HL-60 (cell line): ENCODE results near the gene SH3BP2.

Experiments
- POLR2AphosphoS5 ChIP-seq: IDR thresholded peaks from 2 replicates; pipeline ENCODE4 v1.6.1; 2012; ENCODE audit warnings: low read depth
- TF ChIP-seq, protein P1 (sequence below): IDR thresholded peaks from one replicate; pipeline ENCODE4 v1.5.1; 2011; ENCODE audit warnings: low read length, control low read depth, inconsistent platforms; ENCODE audit not compliant: insufficient read depth
- TF ChIP-seq, protein P2 (sequence below): IDR thresholded peaks from 2 replicates; pipeline ENCODE4 v1.6.1; 2012; ENCODE audit warnings: low read depth; ENCODE audit not compliant: insufficient replicate concordance

DNA sequence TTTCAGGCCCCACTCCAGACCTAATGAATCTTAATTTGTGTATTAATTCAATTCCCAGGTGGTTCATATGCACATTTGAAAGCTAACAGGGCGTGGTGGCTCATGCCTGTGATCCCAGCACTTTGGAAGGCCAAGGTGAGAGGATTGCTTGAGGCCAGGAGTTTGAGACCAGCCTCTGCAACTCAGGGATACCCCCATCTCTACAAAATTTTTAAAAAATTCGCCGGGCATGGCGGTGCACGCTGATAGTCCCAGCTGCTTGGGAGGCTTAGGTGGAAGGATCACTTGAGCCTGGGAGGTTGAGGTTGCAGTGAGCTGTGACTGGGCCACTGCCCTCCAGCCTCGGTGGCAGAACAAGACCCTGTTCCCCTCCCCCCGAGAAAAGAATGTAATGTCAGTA is 82.0 kb downstream of the SH3BP2 start:
- TF ChIP-seq, protein P1, sequence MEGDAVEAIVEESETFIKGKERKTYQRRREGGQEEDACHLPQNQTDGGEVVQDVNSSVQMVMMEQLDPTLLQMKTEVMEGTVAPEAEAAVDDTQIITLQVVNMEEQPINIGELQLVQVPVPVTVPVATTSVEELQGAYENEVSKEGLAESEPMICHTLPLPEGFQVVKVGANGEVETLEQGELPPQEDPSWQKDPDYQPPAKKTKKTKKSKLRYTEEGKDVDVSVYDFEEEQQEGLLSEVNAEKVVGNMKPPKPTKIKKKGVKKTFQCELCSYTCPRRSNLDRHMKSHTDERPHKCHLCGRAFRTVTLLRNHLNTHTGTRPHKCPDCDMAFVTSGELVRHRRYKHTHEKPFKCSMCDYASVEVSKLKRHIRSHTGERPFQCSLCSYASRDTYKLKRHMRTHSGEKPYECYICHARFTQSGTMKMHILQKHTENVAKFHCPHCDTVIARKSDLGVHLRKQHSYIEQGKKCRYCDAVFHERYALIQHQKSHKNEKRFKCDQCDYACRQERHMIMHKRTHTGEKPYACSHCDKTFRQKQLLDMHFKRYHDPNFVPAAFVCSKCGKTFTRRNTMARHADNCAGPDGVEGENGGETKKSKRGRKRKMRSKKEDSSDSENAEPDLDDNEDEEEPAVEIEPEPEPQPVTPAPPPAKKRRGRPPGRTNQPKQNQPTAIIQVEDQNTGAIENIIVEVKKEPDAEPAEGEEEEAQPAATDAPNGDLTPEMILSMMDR, result no peak
- TF ChIP-seq POLR2AphosphoS5, result no peak
- TF ChIP-seq, protein P2, sequence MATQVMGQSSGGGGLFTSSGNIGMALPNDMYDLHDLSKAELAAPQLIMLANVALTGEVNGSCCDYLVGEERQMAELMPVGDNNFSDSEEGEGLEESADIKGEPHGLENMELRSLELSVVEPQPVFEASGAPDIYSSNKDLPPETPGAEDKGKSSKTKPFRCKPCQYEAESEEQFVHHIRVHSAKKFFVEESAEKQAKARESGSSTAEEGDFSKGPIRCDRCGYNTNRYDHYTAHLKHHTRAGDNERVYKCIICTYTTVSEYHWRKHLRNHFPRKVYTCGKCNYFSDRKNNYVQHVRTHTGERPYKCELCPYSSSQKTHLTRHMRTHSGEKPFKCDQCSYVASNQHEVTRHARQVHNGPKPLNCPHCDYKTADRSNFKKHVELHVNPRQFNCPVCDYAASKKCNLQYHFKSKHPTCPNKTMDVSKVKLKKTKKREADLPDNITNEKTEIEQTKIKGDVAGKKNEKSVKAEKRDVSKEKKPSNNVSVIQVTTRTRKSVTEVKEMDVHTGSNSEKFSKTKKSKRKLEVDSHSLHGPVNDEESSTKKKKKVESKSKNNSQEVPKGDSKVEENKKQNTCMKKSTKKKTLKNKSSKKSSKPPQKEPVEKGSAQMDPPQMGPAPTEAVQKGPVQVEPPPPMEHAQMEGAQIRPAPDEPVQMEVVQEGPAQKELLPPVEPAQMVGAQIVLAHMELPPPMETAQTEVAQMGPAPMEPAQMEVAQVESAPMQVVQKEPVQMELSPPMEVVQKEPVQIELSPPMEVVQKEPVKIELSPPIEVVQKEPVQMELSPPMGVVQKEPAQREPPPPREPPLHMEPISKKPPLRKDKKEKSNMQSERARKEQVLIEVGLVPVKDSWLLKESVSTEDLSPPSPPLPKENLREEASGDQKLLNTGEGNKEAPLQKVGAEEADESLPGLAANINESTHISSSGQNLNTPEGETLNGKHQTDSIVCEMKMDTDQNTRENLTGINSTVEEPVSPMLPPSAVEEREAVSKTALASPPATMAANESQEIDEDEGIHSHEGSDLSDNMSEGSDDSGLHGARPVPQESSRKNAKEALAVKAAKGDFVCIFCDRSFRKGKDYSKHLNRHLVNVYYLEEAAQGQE, result no peak
